Measurements from ENCODE around the gene VPS13D. TPM values are rescaled to one million over a fixed set of nuclear protein-coding genes. Genes with fewer than 3 reads are reported as not detected.
A peak's percentile ranks its signal among the peaks of the same experiment; 100 is the strongest.

The VPS13D gene
- total and polyA plus RNA-seq, 2 donors (not counting 3 experiments of a cell fraction or from before 2014, with no cell fraction given) = 13.6 to 48.5 TPM

DNA sequence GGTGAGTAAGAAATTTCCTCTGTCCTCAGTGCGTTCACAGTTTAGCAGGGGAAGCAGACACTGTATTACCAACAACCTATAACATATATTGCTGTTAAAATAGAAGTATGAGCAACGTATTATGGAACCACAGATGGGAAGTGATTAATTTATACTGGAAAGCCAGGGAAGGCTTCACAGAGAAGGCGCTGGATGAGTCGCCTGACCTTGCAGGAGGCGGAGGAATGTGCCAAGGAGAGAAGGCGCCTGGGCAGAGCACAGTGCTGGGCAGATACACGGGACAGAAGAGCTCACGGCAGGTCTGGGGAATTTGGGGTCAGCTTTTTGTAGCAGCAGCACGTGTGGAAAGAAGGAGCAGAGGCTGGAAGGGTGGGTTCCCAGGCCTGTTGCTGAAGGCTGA, 271.8 kb downstream of the VPS13D start:
- POLR2A ChIA-PET = interaction anchor here (0.6 kb wide), 1 partner anchor 117 kb away, joined by 3 read pairs; the partner anchor contains the start of gene DHRS3
- H3K36me3 ChIP-seq (ENCODE audit: control insufficient read depth in 2 of 2, extremely low read depth in 1 of 2, insufficient read depth in 2 of 2, low read length in 2 of 2) = peaks cover 0 to under 1% of the 10 kb centered on the region in 2 experiments
- H2AFZ ChIP-seq (ENCODE audit: low read depth, low read length) = no peak overlapping the region
- H3K79me2 ChIP-seq (ENCODE audit: control insufficient read depth, insufficient read depth, low read length) = no peaks in the 10 kb centered on the region
- H3K9ac ChIP-seq (replicated peaks; ENCODE audit: extremely low read depth, insufficient read depth, low read length) = no peak overlapping the region
- no peaks in the 10 kb centered on the region for H4K20me1 ChIP-seq (replicated peaks; ENCODE audit: control insufficient read depth, extremely low read depth, insufficient read depth, low read length)
- no peak overlapping the region for H3K27ac ChIP-seq (ENCODE audit: insufficient read depth, low read depth, low read length)
- H3K27me3 ChIP-seq (ENCODE audit: control insufficient read depth in 2 of 2, insufficient read depth in 2 of 2, low read length in 2 of 2) = no peaks in the 10 kb centered on the region
- dilution Hi-C loops (cut with MboI; ENCODE audit: extremely low pct_ligation_motif_present, low sequenced_read_pairs) (no loop called here), intact Hi-C loops (cut with micrococcal nuclease) (loop anchor here (1.0 kb wide), 1 partner anchor 118 kb away; no protein-coding TSS in a partner anchor)
- FAIRE-seq (peak; percentile 91), DNase-seq (ENCODE audit: low read depth, low spot score) (peak; percentile 76)
- BruUV-seq (replicated peaks) = no TSS peak
- TF ChIP-seq, protein P1, sequence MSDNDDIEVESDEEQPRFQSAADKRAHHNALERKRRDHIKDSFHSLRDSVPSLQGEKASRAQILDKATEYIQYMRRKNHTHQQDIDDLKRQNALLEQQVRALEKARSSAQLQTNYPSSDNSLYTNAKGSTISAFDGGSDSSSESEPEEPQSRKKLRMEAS (IDR thresholded peaks at IDR 0.05; ENCODE audit: insufficient read depth, insufficient read length) = no peak
- no peak for TF ChIP-seq GATA2 (IDR thresholded peaks at IDR 0.05; ENCODE audit: insufficient read depth, insufficient read length, low read depth, low read length)
- peak; percentile 7 for TF ChIP-seq JUN (IDR thresholded peaks at IDR 0.05; ENCODE audit: borderline replicate concordance, insufficient read depth, insufficient read length, low read depth)
- no peak for TF ChIP-seq MYC (IDR thresholded peaks at IDR 0.05; ENCODE audit: low read depth, low read length)
- TF ChIP-seq FOS (IDR thresholded peaks at IDR 0.05; ENCODE audit: borderline replicate concordance, insufficient read depth, low read length) = peak; percentile 78
- TF ChIP-seq EZH2 (IDR thresholded peaks at IDR 0.05; ENCODE audit: borderline replicate concordance, low read depth, low read length, severe bottlenecking) = no peak
- TF ChIP-seq POLR2AphosphoS5 (IDR thresholded peaks at IDR 0.05; ENCODE audit: insufficient read depth, low read depth, low read length) = no peak
- CTCF ChIA-PET = interaction anchor here (0.8 to 1.7 kb wide), 8 partner anchors 8 to 118 kb away, joined by 3 to 8 read pairs (median 4); no protein-coding TSS in a partner anchor
- no peak overlapping the region for H3K4me2 ChIP-seq (ENCODE audit: insufficient read depth, low read length)
- H3K4me3 ChIP-seq (replicated peaks in 1 of 3; ENCODE audit: insufficient read depth in 1 of 3, low read depth in 1 of 3, low read length in 3 of 3) = no peak overlapping the region
- no peaks in the 10 kb centered on the region for H3K9me1 ChIP-seq (replicated peaks; ENCODE audit: control insufficient read depth, extremely low read depth, insufficient read depth, low read length)
- no peaks in the 10 kb centered on the region for H3K9me3 ChIP-seq (replicated peaks; ENCODE audit: control insufficient read depth, insufficient read depth, low read length)
- H3K4me1 ChIP-seq (ENCODE audit: control insufficient read depth, extremely low read depth, insufficient read depth, low read length) = peaks cover 9% of the 10 kb centered on the region

All from endothelial cell of umbilical vein (primary cell).